HPDE6-E6E7 (cell line): ENCODE data around the gene ZC3H7B.

ENCODE experiments used
- DNase-seq: peaks from one replicate; pipeline ENCODE4 v3.0.0; 2011; ENCODE audit warnings: missing footprints; ENCODE audit errors: extremely low spot score

The ZC3H7B gene

GRCh38 chr22:41354979-41355378 lies 53.7 kb downstream of the ZC3H7B start:
- DNase-seq: no peak

GRCh38 chr22:41355895-41356294 lies 54.6 kb downstream of the ZC3H7B start:
- DNase-seq: no peak

- DNase-seq: no peak
Observed at GRCh38 chr22:41356430-41357028, 55.2 kb downstream of the ZC3H7B start.

GRCh38 chr22:41357191-41357590 lies 55.9 kb downstream of the ZC3H7B start:
- no peak for DNase-seq

- DNase-seq: no peak
Observed at GRCh38 chr22:41358927-41359326, 57.6 kb downstream of the ZC3H7B start.

GRCh38 chr22:41359376-41359775 lies 58.1 kb downstream of the ZC3H7B start:
- DNase-seq: no peak

GRCh38 chr22:41360126-41360525 lies 58.8 kb downstream of the ZC3H7B start:
- no peak for DNase-seq

GRCh38 chr22:41361716-41362310 lies 60.5 kb downstream of the ZC3H7B start:
- no peak for DNase-seq

- no peak for DNase-seq
Observed at GRCh38 chr22:41362615-41363014, 61.3 kb downstream of the ZC3H7B start.

- no peak for DNase-seq
Observed at GRCh38 chr22:41364233-41364632, 62.9 kb downstream of the ZC3H7B start.

- no peak for DNase-seq
Observed at GRCh38 chr22:41364955-41365354, 63.6 kb downstream of the ZC3H7B start.

- DNase-seq: no peak
Observed at GRCh38 chr22:41365425-41365824, 64.1 kb downstream of the ZC3H7B start.

GRCh38 chr22:41366323-41367029 lies 65.2 kb downstream of the ZC3H7B start:
- no peak for DNase-seq

GRCh38 chr22:41367039-41367679 lies 65.8 kb downstream of the ZC3H7B start:
- peak; percentile 84 for DNase-seq

- DNase-seq: no peak
Observed at GRCh38 chr22:41367680-41368542, 66.6 kb downstream of the ZC3H7B start.

- no peak for DNase-seq
Observed at GRCh38 chr22:41368543-41369423, 67.5 kb downstream of the ZC3H7B start.

GRCh38 chr22:41369424-41369745 lies 68.1 kb downstream of the ZC3H7B start:
- DNase-seq: no peak

- no peak for DNase-seq
Observed at GRCh38 chr22:41369837-41370236, 68.5 kb downstream of the ZC3H7B start.

GRCh38 chr22:41377846-41378245 lies 76.5 kb downstream of the ZC3H7B start:
- DNase-seq: no peak

GRCh38 chr22:41380993-41381328 lies 79.6 kb downstream of the ZC3H7B start:
- DNase-seq: peak; percentile 40
